ENCODE results near the gene SPRYD4.
"Not testable (repeated sequence)": the region's sequence is repeated elsewhere in the genome, so short reads cannot be mapped to it uniquely, and the experiment has no call there.

SPRYD4 gene

GRCh38 chr12:56468216-56469006 lies at the start of gene SPRYD4:
TSS of gene SPRYD4 (plus strand) at chr12:56468578. CDS start at chr12:56468592, 14 bp downstream.
- DNase-seq: peak; percentile 98
- in situ Hi-C loops (cut with HindIII; ENCODE audit: low pct_ligation_motif_present, low pct_unique_long_range_greater_than_20kb, low sequenced_read_pairs): no loop called here

DNA sequence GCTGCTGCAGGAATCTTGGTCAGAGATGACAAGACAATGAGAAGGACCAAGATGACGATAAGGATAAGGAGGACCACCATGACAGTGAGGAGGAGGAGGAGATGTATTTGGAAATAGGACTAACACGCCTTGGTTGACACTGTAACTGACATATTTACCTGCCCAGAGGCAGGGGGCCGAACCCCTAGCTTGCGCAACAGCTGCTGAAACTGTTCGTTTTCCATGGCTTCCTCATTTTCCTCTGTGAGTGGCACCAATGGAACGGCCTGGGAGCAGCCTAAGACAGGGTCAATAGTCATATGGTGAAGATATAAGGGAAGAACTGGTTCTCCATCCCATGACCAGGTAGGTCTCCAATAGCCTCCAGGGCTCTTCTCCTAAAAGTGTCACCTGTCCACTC lies 48.0 kb upstream of the SPRYD4 start:
- in situ Hi-C loops (cut with HindIII; ENCODE audit: low pct_ligation_motif_present, low pct_unique_long_range_greater_than_20kb, low sequenced_read_pairs): no loop called here
- no peak for DNase-seq

- in situ Hi-C loops (cut with HindIII; ENCODE audit: low pct_ligation_motif_present, low pct_unique_long_range_greater_than_20kb, low sequenced_read_pairs): no loop called here
- DNase-seq: no peak
Measured at GRCh38 chr12:56425193-56425592, 43.2 kb upstream of the SPRYD4 start.

GRCh38 chr12:56425940-56426438 lies 42.4 kb upstream of the SPRYD4 start:
- no peak for DNase-seq
- in situ Hi-C loops (cut with HindIII; ENCODE audit: low pct_ligation_motif_present, low pct_unique_long_range_greater_than_20kb, low sequenced_read_pairs): no loop called here

DNA sequence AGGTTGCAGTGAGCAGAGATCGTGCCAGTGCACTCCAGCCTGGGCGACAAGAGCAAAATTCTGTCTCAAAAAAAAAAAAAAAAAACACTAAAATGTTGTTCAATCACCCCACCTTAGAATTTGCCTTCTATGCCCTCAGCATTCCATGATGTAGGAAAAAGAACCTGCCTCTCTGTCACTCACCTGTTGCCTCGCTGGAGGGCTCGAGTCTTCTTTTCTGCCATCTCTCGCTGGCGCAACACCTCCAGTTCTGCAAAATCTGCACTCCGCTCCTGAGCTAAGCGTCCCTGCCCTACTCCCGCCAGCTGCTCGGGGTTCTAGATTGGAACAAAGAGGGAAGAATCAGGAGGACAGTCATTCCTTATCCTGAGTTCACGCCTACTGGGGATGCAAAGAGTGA lies 37.1 kb upstream of the SPRYD4 start:
- in situ Hi-C loops (cut with HindIII; ENCODE audit: low pct_ligation_motif_present, low pct_unique_long_range_greater_than_20kb, low sequenced_read_pairs): no loop called here
- DNase-seq: no peak

DNA sequence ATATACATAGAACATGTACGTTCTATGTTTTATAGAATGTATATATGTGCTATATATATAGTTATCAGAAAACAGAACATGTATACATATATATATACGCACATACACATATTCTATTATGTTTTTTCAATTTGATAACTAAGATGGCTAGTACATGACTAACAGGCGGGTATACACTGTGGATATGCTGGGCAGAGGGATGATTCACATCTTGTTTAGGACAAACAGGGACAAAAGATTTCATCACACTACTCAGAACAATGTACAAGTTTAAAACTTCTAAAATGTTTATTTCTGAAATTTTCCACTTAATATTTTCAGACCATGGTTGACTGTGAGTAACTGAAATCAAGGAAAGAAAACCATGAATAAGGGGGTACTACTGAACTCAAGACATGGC lies 36.5 kb upstream of the SPRYD4 start:
- in situ Hi-C loops (cut with HindIII; ENCODE audit: low pct_ligation_motif_present, low pct_unique_long_range_greater_than_20kb, low sequenced_read_pairs): no loop called here
- DNase-seq: no peak

GRCh38 chr12:56434828-56435227 lies 33.5 kb upstream of the SPRYD4 start:
- in situ Hi-C loops (cut with HindIII; ENCODE audit: low pct_ligation_motif_present, low pct_unique_long_range_greater_than_20kb, low sequenced_read_pairs): no loop called here
- DNase-seq: no peak

GRCh38 chr12:56437430-56438176 lies 30.8 kb upstream of the SPRYD4 start:
- in situ Hi-C loops (cut with HindIII; ENCODE audit: low pct_ligation_motif_present, low pct_unique_long_range_greater_than_20kb, low sequenced_read_pairs): no loop called here
- DNase-seq: no peak

DNA sequence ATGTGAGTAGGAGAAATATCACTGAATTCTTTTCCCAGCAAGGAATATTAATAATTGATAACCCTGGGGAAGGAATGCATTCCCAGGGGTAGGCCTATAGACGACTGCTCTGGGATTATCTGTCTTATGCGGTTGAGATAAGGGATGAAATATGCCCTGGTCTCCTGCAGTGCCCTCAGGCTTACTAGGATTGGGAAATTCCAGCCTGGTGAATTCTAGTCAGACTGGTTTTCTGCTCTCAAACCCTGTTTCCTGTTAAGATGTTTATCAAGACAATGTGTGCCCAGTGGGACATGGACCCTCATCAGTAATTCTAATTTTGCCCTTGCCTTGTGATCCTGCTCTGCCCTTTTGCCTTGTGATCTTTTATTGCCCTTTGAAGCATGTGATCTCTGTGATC lies 25.2 kb upstream of the SPRYD4 start:
- DNase-seq; in situ Hi-C loops (cut with HindIII; ENCODE audit: low pct_ligation_motif_present, low pct_unique_long_range_greater_than_20kb, low sequenced_read_pairs): not testable (repeated sequence)

- peak; percentile 97 for DNase-seq
- in situ Hi-C loops (cut with HindIII; ENCODE audit: low pct_ligation_motif_present, low pct_unique_long_range_greater_than_20kb, low sequenced_read_pairs): no loop called here
Measured at GRCh38 chr12:56448860-56449621, 19.3 kb upstream of the SPRYD4 start, which contains the start of gene TIMELESS. TSS of gene TIMELESS (minus strand) at chr12:56449426. CDS start at chr12:56434170, 15,256 bp downstream.

DNA sequence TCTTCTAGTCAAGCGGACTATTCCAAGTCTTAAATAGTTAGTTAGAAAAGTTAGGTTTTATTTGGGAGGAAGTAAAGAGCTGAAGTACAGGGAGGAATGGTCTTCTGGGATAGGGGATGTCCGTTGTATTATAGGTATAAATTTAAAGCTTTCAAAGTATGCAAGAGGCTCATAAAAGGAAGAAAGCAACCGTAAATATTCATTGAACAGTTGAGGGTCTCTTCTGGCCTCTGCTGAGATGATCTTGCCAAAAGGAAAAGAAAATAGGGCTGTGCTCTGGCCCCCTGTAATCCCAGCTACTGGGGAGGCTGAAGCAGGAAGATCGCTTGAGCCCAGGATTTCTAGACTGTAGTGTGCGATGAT lies 18.8 kb upstream of the SPRYD4 start:
- in situ Hi-C loops (cut with HindIII; ENCODE audit: low pct_ligation_motif_present, low pct_unique_long_range_greater_than_20kb, low sequenced_read_pairs): no loop called here
- DNase-seq: no peak

- no peak for DNase-seq
- in situ Hi-C loops (cut with HindIII; ENCODE audit: low pct_ligation_motif_present, low pct_unique_long_range_greater_than_20kb, low sequenced_read_pairs): no loop called here
Measured at GRCh38 chr12:56450241-56450640, 18.1 kb upstream of the SPRYD4 start.

GRCh38 chr12:56451147-56451546 lies 17.2 kb upstream of the SPRYD4 start:
- in situ Hi-C loops (cut with HindIII; ENCODE audit: low pct_ligation_motif_present, low pct_unique_long_range_greater_than_20kb, low sequenced_read_pairs): no loop called here
- DNase-seq: no peak

GRCh38 chr12:56454557-56454956 lies 13.8 kb upstream of the SPRYD4 start, which contains the start of gene MIP:
TSS of gene MIP (minus strand) at chr12:56454657. CDS start at chr12:56454613, 44 bp downstream.
- in situ Hi-C loops (cut with HindIII; ENCODE audit: low pct_ligation_motif_present, low pct_unique_long_range_greater_than_20kb, low sequenced_read_pairs): no loop called here
- DNase-seq: no peak

GRCh38 chr12:56457817-56458216 lies 10.6 kb upstream of the SPRYD4 start:
- in situ Hi-C loops (cut with HindIII; ENCODE audit: low pct_ligation_motif_present, low pct_unique_long_range_greater_than_20kb, low sequenced_read_pairs): no loop called here
- no peak for DNase-seq

- peak; percentile 74 for DNase-seq
Measured at GRCh38 chr12:56461235-56462159, 6.9 kb upstream of the SPRYD4 start.

DNA sequence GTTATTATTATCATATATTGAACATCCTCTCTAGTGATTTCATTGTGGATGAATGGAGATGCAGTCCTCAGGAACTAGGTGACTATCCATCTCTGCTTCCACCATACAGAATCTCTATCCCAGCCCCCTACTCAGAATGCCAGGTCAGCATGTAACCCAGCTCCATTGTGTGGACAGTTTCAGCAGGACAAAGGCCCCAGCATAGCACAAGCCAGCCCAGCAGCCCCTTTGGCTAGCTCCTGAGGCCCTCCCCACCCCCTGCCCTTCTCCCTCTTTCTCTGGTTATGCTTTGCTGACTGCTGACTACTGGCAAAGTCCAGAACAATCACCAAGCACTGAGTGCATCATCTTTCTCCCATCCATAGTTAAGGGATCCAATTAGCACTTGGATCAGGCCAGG lies 5.8 kb upstream of the SPRYD4 start:
- in situ Hi-C loops (cut with HindIII; ENCODE audit: low pct_ligation_motif_present, low pct_unique_long_range_greater_than_20kb, low sequenced_read_pairs): no loop called here
- no peak for DNase-seq

More at GRCh38 chr12:56461235-56462159, 6.9 kb upstream of the SPRYD4 start:
- in situ Hi-C loops (cut with HindIII; ENCODE audit: low pct_ligation_motif_present, low pct_unique_long_range_greater_than_20kb, low sequenced_read_pairs): no loop called here
